ENCODE data around the gene HEPACAM2. TPM values are rescaled to one million over a fixed set of nuclear protein-coding genes. Genes with fewer than 3 reads are reported as not detected.
A peak's percentile ranks its signal among the peaks of the same experiment; 100 is the strongest.

HEPACAM2 gene
- total RNA-seq, 1 experiment from 2014 or later = not detected

- ChIA-PET CTCF (interaction anchor here (1.1 to 1.6 kb wide), 2 partner anchors 109 to 286 kb away, joined by 5 read pairs; no protein-coding TSS in a partner anchor), POLR2A (no interaction called here)
- Mint-ChIP-seq H3K36me3 (no peaks in the 10 kb centered on the region), H3K4me3 (no peak overlapping the region), H3K9me3 (no peaks in the 10 kb centered on the region), H3K27me3 (ENCODE audit: low read depth) (no peaks in the 10 kb centered on the region), H3K27ac (no peak overlapping the region), H3K4me1 (no peaks in the 10 kb centered on the region)
- no peak for DNase-seq (ENCODE audit: low spot score)
- TF ChIP-seq FOXP4 (CRISPR knock-in tag; IDR thresholded peaks at IDR 0.05) (no peak), ETV6 (CRISPR knock-in tag; IDR thresholded peaks at IDR 0.05) (no peak), ZNF219 (CRISPR knock-in tag; IDR thresholded peaks at IDR 0.05; ENCODE audit: borderline replicate concordance) (no peak), RORB (CRISPR knock-in tag; IDR thresholded peaks at IDR 0.05) (no peak), ZNF263 (CRISPR knock-in tag; IDR thresholded peaks at IDR 0.05; ENCODE audit: low read depth) (no peak), ZNF138 (CRISPR knock-in tag; conservative IDR thresholded peaks at IDR 0.05) (no peak), EMX1 (CRISPR knock-in tag; IDR thresholded peaks at IDR 0.05) (no peak), ZNF317 (CRISPR knock-in tag; IDR thresholded peaks at IDR 0.05; ENCODE audit: borderline replicate concordance, low read depth) (no peak)
- TF ChIP-seq, protein P1, sequence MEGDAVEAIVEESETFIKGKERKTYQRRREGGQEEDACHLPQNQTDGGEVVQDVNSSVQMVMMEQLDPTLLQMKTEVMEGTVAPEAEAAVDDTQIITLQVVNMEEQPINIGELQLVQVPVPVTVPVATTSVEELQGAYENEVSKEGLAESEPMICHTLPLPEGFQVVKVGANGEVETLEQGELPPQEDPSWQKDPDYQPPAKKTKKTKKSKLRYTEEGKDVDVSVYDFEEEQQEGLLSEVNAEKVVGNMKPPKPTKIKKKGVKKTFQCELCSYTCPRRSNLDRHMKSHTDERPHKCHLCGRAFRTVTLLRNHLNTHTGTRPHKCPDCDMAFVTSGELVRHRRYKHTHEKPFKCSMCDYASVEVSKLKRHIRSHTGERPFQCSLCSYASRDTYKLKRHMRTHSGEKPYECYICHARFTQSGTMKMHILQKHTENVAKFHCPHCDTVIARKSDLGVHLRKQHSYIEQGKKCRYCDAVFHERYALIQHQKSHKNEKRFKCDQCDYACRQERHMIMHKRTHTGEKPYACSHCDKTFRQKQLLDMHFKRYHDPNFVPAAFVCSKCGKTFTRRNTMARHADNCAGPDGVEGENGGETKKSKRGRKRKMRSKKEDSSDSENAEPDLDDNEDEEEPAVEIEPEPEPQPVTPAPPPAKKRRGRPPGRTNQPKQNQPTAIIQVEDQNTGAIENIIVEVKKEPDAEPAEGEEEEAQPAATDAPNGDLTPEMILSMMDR (IDR thresholded peaks at IDR 0.05) = no peak
- ATAC-seq = no peak
Observed at GRCh38 chr7:93265220-93265619, 39.0 kb upstream of the HEPACAM2 start.

DNA sequence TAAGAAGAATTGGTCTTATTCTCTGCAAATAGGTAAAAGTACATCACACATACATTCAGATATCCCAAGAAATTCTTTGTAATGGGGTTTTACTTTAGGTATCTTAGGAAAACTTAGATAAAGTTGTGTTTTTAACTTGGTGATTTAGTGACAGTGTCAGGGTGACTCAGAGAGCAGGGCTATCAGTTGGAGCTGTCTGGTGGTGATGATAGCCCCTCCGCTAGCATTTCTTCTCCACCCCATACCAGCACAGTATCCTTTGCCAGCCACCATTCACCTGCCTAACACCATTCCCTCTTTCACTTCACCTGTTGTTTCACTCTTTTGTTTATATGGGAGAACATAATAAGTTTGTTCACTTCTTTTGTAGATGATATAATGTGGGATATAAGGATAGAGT, 36.3 kb upstream of the HEPACAM2 start:
- Mint-ChIP-seq H3K4me1 (no peaks in the 10 kb centered on the region), H3K27me3 (ENCODE audit: low read depth) (no peaks in the 10 kb centered on the region), H3K4me3 (no peak overlapping the region), H3K36me3 (no peaks in the 10 kb centered on the region), H3K27ac (peak overlapping the region; percentile 66), H3K9me3 (no peaks in the 10 kb centered on the region)
- no peak for TF ChIP-seq ATF1 (CRISPR knock-in tag; IDR thresholded peaks at IDR 0.05)
- DNase-seq (ENCODE audit: low spot score) (no peak), ATAC-seq (peak; percentile 30; the same call in 1 of the 2 replicates)
- ChIA-PET POLR2A (no interaction called here), CTCF (no interaction called here)

DNA sequence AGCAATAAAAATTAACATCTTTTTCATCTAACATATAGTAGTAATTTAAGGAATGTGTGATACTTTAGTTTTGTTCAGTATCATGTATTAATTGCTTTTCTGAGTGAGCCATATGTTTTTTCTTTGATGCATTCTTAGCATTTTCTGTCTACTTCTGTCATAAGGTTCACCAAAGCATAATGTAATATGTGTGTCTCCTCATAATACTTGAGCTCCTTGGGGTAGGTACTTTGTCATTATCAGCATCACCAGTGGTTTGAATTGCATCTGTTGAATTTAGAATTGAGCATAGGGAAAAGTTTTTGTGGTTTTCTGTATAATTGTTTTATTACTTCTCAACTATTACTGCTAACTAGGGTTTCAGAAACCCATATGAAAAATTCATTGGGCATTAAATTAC, 32.4 kb upstream of the HEPACAM2 start:
- H3K27me3 Mint-ChIP-seq (ENCODE audit: low read depth) = no peaks in the 10 kb centered on the region
- POLR2A ChIA-PET = no interaction called here
- no peaks in the 10 kb centered on the region for H3K9me3 Mint-ChIP-seq
- DNase-seq (ENCODE audit: low spot score) = no peak
- CTCF ChIA-PET = no interaction called here
- H3K27ac Mint-ChIP-seq = no peak overlapping the region
- H3K36me3 Mint-ChIP-seq = no peaks in the 10 kb centered on the region
- no peak overlapping the region for H3K4me3 Mint-ChIP-seq
- no peak for ATAC-seq
- no peaks in the 10 kb centered on the region for H3K4me1 Mint-ChIP-seq
- TF ChIP-seq JAZF1 (CRISPR knock-in tag; IDR thresholded peaks at IDR 0.05) (no peak), OVOL2 (CRISPR knock-in tag; IDR thresholded peaks at IDR 0.05; ENCODE audit: borderline replicate concordance) (no peak), FOXJ3 (CRISPR knock-in tag; IDR thresholded peaks at IDR 0.05; ENCODE audit: borderline replicate concordance) (no peak), CREB1 (CRISPR knock-in tag; IDR thresholded peaks at IDR 0.05) (no peak), GABPB1 (CRISPR knock-in tag; IDR thresholded peaks at IDR 0.05) (no peak), PRRX2 (CRISPR knock-in tag; IDR thresholded peaks at IDR 0.05) (no peak), ZNF423 (CRISPR knock-in tag; IDR thresholded peaks at IDR 0.05) (no peak), ERG (CRISPR knock-in tag; IDR thresholded peaks at IDR 0.05) (no peak), FOXP4 (CRISPR knock-in tag; IDR thresholded peaks at IDR 0.05) (no peak)
- TF ChIP-seq, protein P2, sequence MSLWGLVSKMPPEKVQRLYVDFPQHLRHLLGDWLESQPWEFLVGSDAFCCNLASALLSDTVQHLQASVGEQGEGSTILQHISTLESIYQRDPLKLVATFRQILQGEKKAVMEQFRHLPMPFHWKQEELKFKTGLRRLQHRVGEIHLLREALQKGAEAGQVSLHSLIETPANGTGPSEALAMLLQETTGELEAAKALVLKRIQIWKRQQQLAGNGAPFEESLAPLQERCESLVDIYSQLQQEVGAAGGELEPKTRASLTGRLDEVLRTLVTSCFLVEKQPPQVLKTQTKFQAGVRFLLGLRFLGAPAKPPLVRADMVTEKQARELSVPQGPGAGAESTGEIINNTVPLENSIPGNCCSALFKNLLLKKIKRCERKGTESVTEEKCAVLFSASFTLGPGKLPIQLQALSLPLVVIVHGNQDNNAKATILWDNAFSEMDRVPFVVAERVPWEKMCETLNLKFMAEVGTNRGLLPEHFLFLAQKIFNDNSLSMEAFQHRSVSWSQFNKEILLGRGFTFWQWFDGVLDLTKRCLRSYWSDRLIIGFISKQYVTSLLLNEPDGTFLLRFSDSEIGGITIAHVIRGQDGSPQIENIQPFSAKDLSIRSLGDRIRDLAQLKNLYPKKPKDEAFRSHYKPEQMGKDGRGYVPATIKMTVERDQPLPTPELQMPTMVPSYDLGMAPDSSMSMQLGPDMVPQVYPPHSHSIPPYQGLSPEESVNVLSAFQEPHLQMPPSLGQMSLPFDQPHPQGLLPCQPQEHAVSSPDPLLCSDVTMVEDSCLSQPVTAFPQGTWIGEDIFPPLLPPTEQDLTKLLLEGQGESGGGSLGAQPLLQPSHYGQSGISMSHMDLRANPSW (CRISPR knock-in tag; conservative IDR thresholded peaks at IDR 0.05; ENCODE audit: low read depth) = no peak
- TF ChIP-seq, protein P3, sequence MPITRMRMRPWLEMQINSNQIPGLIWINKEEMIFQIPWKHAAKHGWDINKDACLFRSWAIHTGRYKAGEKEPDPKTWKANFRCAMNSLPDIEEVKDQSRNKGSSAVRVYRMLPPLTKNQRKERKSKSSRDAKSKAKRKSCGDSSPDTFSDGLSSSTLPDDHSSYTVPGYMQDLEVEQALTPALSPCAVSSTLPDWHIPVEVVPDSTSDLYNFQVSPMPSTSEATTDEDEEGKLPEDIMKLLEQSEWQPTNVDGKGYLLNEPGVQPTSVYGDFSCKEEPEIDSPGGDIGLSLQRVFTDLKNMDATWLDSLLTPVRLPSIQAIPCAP (CRISPR knock-in tag; IDR thresholded peaks at IDR 0.05) = no peak
- TF ChIP-seq, protein P4, sequence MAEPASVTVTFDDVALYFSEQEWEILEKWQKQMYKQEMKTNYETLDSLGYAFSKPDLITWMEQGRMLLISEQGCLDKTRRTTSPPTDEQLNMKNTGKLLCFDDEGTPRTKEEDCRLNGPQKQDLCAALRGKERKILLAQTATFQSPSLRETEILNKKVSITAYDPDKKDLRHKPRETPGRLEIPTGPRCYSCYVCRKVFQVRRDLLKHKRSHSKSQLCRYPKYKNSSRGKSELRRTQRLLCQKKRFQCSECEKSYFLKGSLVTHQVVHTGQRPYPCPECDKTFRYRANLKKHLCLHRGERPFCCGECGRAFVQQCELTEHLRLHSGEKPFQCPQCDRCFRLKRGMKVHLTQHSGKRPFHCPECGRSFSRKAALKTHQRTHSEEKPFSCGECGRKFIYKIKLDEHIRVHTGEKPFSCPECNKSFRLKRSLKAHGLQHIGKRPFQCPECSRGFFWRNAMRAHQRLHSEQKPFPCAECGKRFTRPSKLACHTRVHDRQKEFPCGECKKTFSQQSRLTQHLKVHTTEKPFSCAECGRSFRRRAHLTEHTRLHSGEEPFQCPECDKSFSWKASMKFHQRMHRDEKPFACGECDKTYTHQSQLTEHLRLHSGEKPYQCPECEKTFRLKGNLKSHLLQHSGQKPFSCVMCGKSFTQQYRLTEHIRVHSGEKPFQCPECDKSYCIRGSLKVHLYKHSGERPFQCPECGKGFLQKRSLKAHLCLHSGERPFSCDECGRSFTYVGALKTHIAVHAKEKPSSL (CRISPR knock-in tag; conservative IDR thresholded peaks at IDR 0.05) = no peak

Data from WTC11 (cell line).